HepG2 (cell line): ENCODE measurements around the gene VAC14. TPM values are rescaled to one million over a fixed set of nuclear protein-coding genes. Genes with fewer than 3 reads are reported as not detected.

ENCODE experiments used
- AHDC1 ChIP-seq: sonication (generic); formaldehyde crosslinking; IDR thresholded peaks from 2 replicates; pipeline ENCODE4 v1.5.1; 2020; ENCODE audit warnings: mild to moderate bottlenecking, missing genetic modification reagents, borderline replicate concordance
- GABPA ChIP-seq, 2 experiments: IDR thresholded peaks; 2 replicates each; pipeline ENCODE4 v1.6.1; 2011 to 2016; ENCODE audit warnings: low read depth in 2 of 2, low read length in 1 of 2, missing biosample characterization in 1 of 2, missing genetic modification characterization in 1 of 2
- MAF1 ChIP-seq: sonication (generic); formaldehyde crosslinking; IDR thresholded peaks from 2 replicates; pipeline ENCODE4 v1.5.0; 2020; ENCODE audit warnings: missing genetic modification reagents, borderline replicate concordance
- NPAS2 ChIP-seq: sonication (generic); formaldehyde crosslinking; IDR thresholded peaks from 2 replicates; pipeline ENCODE4 v1.8.0; 2022; ENCODE audit warnings: mild to moderate bottlenecking, missing genetic modification reagents, borderline replicate concordance
- RXRA ChIP-seq: sonication (generic); formaldehyde crosslinking; IDR thresholded peaks from 2 replicates; pipeline ENCODE4 v1.5.1; 2020; ENCODE audit warnings: missing genetic modification reagents
- ZFY ChIP-seq: sonication (generic); formaldehyde crosslinking; IDR thresholded peaks from 2 replicates; pipeline ENCODE4 v1.4.0; 2020; ENCODE audit warnings: missing genetic modification reagents
- ZNF274 ChIP-seq: sonication (generic); formaldehyde crosslinking; IDR thresholded peaks from 2 replicates; pipeline ENCODE4 v1.5.1; 2020; ENCODE audit warnings: mild to moderate bottlenecking, missing genetic modification reagents
- ZNF496 ChIP-seq: sonication (generic); formaldehyde crosslinking; IDR thresholded peaks from 2 replicates; pipeline ENCODE4 v1.8.1; 2023; ENCODE audit warnings: mild to moderate bottlenecking, moderate library complexity, missing genetic modification reagents; ENCODE audit not compliant: insufficient replicate concordance
- polyA plus RNA-seq, 8 experiments: library from polyadenylated mRNA; depleted of rRNA in 3 of 8; stranded (reverse) in 7 of 8; unstranded in 1 of 8; fragments of >200 nt; fragmentation: Illumina TruSeq in 4 of 8; extraction: Trizol in 4 of 8; gene quantifications; 2 replicates each; pipeline versions ENCODE4 v1.2.1 to v1.2.3, GENCODE V29; 2011 to 2016; ENCODE audit warnings: low read depth in 4 of 8, missing spikeins in 1 of 8, mixed read lengths in 1 of 8; ENCODE audit not compliant: insufficient read depth in 1 of 8
- total RNA-seq, 5 experiments: library from RNA; depleted of rRNA; stranded (reverse); fragments of >200 nt; fragmentation: Illumina TruSeq; extraction: Trizol; gene quantifications; 2 replicates each; pipeline ENCODE4 v1.2.3, GENCODE V29; 2016; ENCODE audit warnings: low read depth in 1 of 5
- TF ChIP-seq, protein P1 (sequence below): sonication (generic); formaldehyde crosslinking; IDR thresholded peaks from 2 replicates; pipeline ENCODE4 v1.4.0; 2020; ENCODE audit warnings: missing genetic modification reagents, borderline replicate concordance
- TF ChIP-seq, protein P2 (sequence below), 2 experiments: sonication (generic) in 1 of 2; formaldehyde crosslinking in 1 of 2; IDR thresholded peaks; 2 replicates each; pipeline versions ENCODE4 v1.6.1 to v1.9.0; 2014 to 2022; ENCODE audit warnings: antibody characterized with exemption in 1 of 2, borderline replicate concordance in 1 of 2, inconsistent platforms in 1 of 2, low read depth in 1 of 2, missing genetic modification reagents in 1 of 2
- TF ChIP-seq, protein P3 (sequence below): sonication (generic); formaldehyde crosslinking; IDR thresholded peaks from 2 replicates; pipeline ENCODE4 v1.8.1; 2023; ENCODE audit warnings: mild to moderate bottlenecking, missing genetic modification reagents, borderline replicate concordance

VAC14 gene
- total and polyA plus RNA-seq, 2 of the 13 experiments (the other 11 are each of a cell fraction or from before 2014, with no cell fraction given): 23.5 to 24.6 TPM

- TF ChIP-seq, protein P1, sequence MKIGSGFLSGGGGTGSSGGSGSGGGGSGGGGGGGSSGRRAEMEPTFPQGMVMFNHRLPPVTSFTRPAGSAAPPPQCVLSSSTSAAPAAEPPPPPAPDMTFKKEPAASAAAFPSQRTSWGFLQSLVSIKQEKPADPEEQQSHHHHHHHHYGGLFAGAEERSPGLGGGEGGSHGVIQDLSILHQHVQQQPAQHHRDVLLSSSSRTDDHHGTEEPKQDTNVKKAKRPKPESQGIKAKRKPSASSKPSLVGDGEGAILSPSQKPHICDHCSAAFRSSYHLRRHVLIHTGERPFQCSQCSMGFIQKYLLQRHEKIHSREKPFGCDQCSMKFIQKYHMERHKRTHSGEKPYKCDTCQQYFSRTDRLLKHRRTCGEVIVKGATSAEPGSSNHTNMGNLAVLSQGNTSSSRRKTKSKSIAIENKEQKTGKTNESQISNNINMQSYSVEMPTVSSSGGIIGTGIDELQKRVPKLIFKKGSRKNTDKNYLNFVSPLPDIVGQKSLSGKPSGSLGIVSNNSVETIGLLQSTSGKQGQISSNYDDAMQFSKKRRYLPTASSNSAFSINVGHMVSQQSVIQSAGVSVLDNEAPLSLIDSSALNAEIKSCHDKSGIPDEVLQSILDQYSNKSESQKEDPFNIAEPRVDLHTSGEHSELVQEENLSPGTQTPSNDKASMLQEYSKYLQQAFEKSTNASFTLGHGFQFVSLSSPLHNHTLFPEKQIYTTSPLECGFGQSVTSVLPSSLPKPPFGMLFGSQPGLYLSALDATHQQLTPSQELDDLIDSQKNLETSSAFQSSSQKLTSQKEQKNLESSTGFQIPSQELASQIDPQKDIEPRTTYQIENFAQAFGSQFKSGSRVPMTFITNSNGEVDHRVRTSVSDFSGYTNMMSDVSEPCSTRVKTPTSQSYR (CRISPR knock-in tag): peak; percentile 12; the same call in 1 of the 2 replicates
- TF ChIP-seq, protein P2, sequence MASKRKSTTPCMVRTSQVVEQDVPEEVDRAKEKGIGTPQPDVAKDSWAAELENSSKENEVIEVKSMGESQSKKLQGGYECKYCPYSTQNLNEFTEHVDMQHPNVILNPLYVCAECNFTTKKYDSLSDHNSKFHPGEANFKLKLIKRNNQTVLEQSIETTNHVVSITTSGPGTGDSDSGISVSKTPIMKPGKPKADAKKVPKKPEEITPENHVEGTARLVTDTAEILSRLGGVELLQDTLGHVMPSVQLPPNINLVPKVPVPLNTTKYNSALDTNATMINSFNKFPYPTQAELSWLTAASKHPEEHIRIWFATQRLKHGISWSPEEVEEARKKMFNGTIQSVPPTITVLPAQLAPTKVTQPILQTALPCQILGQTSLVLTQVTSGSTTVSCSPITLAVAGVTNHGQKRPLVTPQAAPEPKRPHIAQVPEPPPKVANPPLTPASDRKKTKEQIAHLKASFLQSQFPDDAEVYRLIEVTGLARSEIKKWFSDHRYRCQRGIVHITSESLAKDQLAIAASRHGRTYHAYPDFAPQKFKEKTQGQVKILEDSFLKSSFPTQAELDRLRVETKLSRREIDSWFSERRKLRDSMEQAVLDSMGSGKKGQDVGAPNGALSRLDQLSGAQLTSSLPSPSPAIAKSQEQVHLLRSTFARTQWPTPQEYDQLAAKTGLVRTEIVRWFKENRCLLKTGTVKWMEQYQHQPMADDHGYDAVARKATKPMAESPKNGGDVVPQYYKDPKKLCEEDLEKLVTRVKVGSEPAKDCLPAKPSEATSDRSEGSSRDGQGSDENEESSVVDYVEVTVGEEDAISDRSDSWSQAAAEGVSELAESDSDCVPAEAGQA (IDR thresholded peaks at IDR 0.05; ENCODE audit: low read depth): no peak
- TF ChIP-seq, protein P2 (CRISPR knock-in tag; IDR thresholded peaks at IDR 0.05; ENCODE audit: borderline replicate concordance): no peak
- TF ChIP-seq AHDC1 (CRISPR knock-in tag) (no peak; the same call in 1 of the 2 replicates), GABPA (IDR thresholded peaks at IDR 0.05; ENCODE audit: low read depth, low read length) (no peak), GABPA (CRISPR knock-in tag; IDR thresholded peaks at IDR 0.05; ENCODE audit: low read depth) (no peak), MAF1 (CRISPR knock-in tag) (no peak), ZFY (CRISPR knock-in tag) (peak; percentile 45), NPAS2 (no peak), ZNF496 (no peak), RXRA (0 out of 2 replicates have a peak, but pooled peaks have one; percentile 26), ZNF274 (CRISPR knock-in tag) (0 out of 2 replicates have a peak, but pooled peaks have one; percentile 2)
- TF ChIP-seq, protein P3, sequence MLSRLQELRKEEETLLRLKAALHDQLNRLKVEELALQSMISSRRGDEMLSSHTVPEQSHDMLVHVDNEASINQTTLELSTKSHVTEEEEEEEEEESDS (CRISPR knock-in tag): no peak
Observed at GRCh38 chr16:70685061-70685937, 115.7 kb downstream of the VAC14 start (continued).
